ENCODE measurements around the gene ZNF747.
"Not testable (repeated sequence)": the region's sequence is repeated elsewhere in the genome, so short reads cannot be mapped to it uniquely, and the experiment has no call there.

The ZNF747 gene

GRCh38 chr16:30532285-30533145, 2.1 kb downstream of the ZNF747 start:
- DNase-seq, result no peak

GRCh38 chr16:30530163-30531037, 4.3 kb downstream of the ZNF747 start:
- DNase-seq, result no peak

DNA sequence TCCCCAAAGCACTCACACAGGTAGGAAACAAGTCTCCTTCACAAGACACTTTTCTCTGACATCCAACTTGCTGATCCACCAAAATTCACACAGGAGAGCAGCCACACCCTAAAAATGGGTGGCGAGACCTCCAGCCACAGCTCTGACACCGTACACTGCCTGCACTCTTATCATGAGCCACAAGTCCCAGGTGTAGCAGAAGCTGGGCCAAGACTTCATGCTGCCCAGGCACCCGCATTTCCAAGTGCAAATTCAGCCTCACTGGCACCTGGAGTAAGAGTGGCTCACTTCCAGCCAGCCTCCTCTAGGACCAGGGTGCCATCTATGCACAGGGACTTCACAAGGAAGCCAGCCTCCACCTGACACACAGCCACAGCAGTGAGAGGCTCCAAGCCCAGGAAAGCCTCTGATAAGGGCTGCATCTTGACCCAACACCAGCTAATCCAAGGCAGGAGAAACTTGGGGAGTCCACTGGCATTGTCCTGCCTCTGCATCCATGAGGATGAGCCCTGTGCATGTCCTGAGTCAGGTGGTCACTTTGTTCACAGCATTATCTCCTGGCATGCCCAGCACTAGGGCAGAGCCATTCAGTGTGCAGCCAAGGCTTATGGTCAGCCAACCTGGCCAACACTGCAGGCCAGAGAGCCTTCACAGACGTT, 5.7 kb downstream of the ZNF747 start:
- DNase-seq, result no peak

DNA sequence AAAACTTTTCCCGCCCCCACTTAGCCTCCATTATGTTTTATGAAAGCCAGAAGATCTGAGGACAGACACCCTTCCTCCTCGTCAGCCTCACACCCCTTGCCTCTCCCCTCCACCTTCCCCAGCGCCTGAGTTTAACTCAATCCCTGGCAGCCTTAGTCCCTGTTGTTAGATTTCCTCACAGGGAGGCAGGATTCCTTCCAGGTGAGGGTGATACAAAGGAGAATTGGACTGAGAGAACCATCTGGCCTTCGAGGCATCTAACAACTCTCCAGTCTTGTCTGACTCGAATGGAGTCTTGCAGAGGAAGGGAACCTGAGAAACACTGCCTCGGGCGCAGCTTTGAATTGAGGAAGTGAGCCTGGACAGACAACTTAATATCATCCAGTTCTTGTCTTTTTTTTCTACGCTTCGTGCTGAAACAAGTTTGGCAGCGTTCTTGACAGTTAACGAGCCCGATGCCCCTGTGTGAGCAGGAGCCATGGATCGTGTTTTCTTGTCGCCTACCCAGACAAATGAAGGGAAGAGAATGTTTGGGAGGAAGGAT, 7.0 kb downstream of the ZNF747 start:
- peak in 1 of 2 experiments; percentile 48 for DNase-seq

GRCh38 chr16:30526823-30527634, 7.6 kb downstream of the ZNF747 start:
- DNase-seq, result peak; percentile 96 to 98

DNA sequence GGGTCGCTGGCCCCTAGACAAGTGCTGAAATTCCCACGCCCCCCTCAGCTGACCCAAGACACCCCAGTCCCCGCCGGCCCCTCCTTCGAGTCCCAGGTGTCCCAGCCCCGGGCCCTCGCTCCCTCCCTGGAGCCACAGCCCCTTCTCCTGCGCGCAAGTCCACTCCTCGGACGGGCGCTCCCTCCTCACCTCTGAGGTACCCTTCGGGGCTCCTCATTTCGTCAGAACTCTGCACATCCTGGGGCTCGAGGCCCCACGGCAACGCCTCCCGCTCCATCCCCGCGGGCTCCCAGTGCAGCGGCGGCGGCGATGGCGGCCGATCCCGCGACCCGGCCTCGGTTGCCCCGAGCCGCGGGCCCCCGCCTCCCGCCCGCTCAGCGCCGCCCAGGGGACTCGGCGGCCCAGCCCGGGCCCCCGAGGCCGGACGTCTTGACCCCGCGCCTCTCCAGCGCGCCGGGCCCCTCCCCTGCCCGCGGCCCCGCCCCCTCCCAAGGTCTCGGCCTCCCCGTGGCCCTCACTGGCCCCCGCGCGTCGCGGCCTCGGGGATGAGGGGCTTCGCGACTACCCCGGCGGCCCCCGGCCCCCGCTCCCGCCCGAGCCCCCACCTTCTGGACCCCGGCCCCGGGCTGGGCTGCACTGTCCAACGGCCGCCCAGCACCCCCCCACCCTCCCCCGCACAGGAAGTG, 8.4 kb downstream of the ZNF747 start, which contains the start of gene ZNF768:
ZNF768 (minus strand) TSS at position 430 of the 686 bp plus-strand sequence; CDS start at position 277, 153 bp downstream.
- peak in 1 of 2 experiments; percentile 67 for DNase-seq

DNA sequence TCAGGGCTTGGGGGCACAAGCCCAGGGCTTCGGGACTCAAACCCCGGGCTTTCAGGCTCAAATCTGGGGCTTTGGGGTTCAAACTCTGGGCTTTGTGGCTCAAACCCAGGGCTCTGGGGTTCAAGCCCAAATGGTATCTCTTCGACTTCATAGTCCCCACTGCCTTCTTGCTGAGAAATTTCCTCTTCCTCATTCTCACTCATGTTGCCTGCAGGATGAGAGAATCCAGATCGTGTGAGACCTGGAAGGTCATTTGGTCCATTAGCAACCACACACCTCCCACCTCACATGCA, 8.9 kb downstream of the ZNF747 start:
- no peak for DNase-seq

GRCh38 chr16:30524575-30525568, 9.8 kb downstream of the ZNF747 start:
- no peak for DNase-seq

DNA sequence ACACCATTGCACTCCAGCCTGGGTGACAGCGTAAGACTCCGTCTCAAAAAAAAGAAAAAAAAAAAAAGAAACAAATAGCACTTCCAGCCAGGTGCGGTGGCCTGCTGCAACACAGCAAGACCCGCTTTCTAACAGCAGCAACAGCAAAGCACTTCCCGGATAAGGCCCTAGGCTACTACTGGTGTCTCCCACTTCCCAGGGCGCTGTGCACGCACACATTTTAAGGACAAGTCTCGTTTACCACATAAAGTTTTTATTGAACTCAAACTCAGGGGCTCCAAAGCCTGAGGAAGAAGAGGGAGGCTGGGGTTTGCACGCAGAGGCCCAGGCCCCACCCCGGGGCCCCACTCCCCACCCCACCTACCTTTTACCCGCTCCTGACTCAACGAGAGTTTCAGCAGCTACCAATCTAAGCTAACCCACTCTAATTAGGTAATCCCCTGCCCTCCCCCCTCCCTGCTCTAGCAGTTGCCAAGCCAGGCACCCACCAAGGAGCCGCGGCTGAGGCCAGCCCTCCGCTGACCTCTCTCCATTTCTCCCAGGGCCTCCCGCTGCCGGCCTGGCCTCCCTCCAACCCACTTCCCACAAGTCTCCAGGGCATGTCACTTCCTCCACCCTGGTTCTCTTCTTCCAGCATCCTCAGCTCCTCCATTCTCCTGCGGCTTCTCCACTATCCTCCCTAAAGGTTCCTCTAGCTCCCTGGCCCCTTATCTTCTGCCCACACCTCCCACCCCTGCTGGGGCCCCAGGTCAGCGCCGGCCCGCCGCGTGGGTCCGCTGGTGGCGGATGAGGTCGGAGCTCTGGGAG, 10.7 kb downstream of the ZNF747 start:
- no peak for DNase-seq

DNA sequence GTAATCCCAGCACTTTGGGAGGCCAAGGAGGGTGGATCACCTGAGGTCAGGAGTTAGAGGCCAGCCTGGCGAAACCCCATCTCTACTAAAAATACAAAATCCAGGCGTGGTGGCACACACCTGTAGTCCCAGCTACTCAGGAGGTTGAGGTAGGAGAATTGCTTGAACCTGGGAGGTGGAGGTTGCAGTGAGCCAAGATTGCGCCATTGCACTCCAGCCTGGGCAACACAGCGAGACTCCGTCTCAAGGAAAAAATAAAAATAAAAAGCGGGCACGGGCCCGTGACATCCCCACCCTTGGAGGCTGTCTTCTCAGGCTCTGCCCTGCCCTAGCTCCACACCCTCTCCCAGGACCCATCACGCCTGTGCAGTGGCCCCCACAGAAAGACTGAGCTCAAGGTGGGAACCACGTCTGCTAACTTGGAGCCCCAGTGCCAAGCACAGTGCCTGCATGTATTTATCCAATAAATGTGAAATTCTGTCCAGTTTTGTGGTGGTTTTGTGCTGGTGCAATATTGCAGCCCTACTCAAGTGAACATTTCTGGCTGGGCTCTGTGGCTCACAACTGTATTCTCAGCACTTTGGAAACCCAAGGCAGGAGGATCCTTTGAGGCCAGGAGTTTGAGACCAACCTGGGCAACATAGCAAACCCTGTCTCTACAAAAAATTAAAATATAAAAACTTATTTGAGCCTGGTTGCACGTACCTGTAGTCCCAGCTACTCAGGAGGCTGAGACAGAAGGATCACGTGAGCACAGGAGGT, 11.8 kb downstream of the ZNF747 start:
- not testable (repeated sequence) for DNase-seq

GRCh38 chr16:30521873-30522641, 12.6 kb downstream of the ZNF747 start:
- DNase-seq, result no peak

- no peak for DNase-seq
Observed at GRCh38 chr16:30521476-30521872, 13.2 kb downstream of the ZNF747 start.

GRCh38 chr16:30519120-30520049, 15.3 kb downstream of the ZNF747 start:
- DNase-seq, result no peak

- DNase-seq, result no peak
Observed at GRCh38 chr16:30518552-30518951, 16.1 kb downstream of the ZNF747 start.

- DNase-seq, result no peak
Observed at GRCh38 chr16:30515275-30515674, 19.4 kb downstream of the ZNF747 start.

DNA sequence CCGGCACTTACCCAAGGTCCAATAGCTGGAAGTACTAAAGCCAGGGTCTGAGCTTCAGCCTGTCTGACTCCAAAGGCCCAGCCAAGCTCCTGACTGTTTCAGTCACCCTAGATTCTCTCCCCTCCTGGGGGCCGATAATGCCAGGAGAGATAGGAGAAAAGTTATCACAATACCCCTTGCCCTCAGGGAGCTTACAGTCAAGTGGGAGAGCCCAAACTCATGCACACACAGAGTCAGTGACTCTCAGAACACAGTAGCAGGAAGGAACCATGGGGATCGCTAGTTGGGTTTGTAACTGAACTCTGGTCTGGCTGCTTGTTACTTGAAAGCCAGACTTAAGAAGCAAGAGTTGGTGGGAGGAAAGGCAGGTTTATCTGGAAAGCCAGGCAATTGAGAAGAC, 23.1 kb downstream of the ZNF747 start:
- DNase-seq, result no peak
